Stomach (tissue), 4 donors: Measurements from ENCODE around the gene TCF7L1.
"Not testable (repeated sequence)": the region's sequence is repeated elsewhere in the genome, so short reads cannot be mapped to it uniquely, and the experiment has no call there.

ENCODE experiments used
- POLR2A ChIP-seq, 4 donors: fragments of 450-650 bp; IDR thresholded peaks; one replicate each; pipeline ENCODE4 v1.6.1; 2016; ENCODE audit warnings: antibody characterized with exemption in 4 of 4, control low read depth in 2 of 4, mild to moderate bottlenecking in 1 of 4, moderate library complexity in 1 of 4
- TF ChIP-seq, protein P1 (sequence below), 7 experiments: fragments of 450-650 bp in 4 of 7; fragments of 200-600 bp in 3 of 7; sonication (generic) in 3 of 7; IDR thresholded peaks; one replicate each; pipeline ENCODE4 v1.5.1; 2016 to 2019; ENCODE audit warnings: antibody characterized with exemption in 7 of 7, control low read depth in 2 of 7, mild to moderate bottlenecking in 1 of 7

DNA sequence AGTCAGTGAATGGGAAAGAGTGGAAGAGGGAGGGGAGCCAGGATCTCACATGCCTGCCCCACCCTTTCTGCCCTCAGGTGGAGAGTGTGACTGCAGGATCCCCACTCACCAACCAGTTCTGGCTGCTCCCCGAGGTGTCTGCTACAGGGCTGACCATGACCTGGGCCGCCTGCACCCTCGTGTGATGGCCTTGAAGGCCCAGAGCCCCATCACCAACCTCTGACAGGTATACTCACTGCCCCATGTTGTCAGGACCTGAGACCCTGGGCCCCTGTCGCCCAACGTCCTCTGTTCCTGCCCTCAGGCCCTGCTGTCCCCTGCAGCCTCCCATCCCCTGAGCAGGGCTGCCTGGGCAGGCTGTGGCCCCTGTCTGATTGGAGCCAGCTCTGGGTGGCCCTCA lies 182.7 kb downstream of the TCF7L1 start:
- TF ChIP-seq, protein P1, sequence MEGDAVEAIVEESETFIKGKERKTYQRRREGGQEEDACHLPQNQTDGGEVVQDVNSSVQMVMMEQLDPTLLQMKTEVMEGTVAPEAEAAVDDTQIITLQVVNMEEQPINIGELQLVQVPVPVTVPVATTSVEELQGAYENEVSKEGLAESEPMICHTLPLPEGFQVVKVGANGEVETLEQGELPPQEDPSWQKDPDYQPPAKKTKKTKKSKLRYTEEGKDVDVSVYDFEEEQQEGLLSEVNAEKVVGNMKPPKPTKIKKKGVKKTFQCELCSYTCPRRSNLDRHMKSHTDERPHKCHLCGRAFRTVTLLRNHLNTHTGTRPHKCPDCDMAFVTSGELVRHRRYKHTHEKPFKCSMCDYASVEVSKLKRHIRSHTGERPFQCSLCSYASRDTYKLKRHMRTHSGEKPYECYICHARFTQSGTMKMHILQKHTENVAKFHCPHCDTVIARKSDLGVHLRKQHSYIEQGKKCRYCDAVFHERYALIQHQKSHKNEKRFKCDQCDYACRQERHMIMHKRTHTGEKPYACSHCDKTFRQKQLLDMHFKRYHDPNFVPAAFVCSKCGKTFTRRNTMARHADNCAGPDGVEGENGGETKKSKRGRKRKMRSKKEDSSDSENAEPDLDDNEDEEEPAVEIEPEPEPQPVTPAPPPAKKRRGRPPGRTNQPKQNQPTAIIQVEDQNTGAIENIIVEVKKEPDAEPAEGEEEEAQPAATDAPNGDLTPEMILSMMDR (IDR thresholded peaks at IDR 0.05) = not testable (repeated sequence)
- not testable (repeated sequence) for TF ChIP-seq POLR2A (IDR thresholded peaks at IDR 0.05)
